Activated CD8-positive, alpha-beta memory T cell treated with anti-CD3 and anti-CD28 coated beads, Interleukin-2, amount 10 ng/mL, durations not matched to agents 7 days and 5 days (primary cell): ENCODE data around the gene GEMIN7. TPM values are rescaled to one million over a fixed set of nuclear protein-coding genes. Genes with fewer than 3 reads are reported as not detected.
A peak's percentile ranks its signal among the peaks of the same experiment; 100 is the strongest.

Source experiments
- ATAC-seq: fragments of 150-1000 bp; cut with Tn5 transposase; one replicate; pipeline ENCODE4 v1.10.0; 2021; ENCODE audit warnings: moderate library complexity
- CTCF ChIA-PET: fragments of 350-600 bp; sonication (Branson Sonifier 250); formaldehyde crosslinking; loops from one replicate; lab custom pipeline; 2021; ENCODE audit warnings: antibody characterized with exemption; lab: Charles Lee
- DNase-seq: peaks from one replicate; pipeline ENCODE4 v3.0.0-alpha.2; 2020
- H3K27ac Mint-ChIP-seq: one replicate; pipeline ENCODE4 v1.8.0; 2021; ENCODE audit warnings: mild to moderate bottlenecking, mixed read lengths
- H3K27me3 Mint-ChIP-seq: one replicate; pipeline ENCODE4 v1.8.0; 2021; ENCODE audit warnings: mixed read lengths
- H3K36me3 Mint-ChIP-seq: one replicate; pipeline ENCODE4 v1.8.0; 2021; ENCODE audit warnings: mild to moderate bottlenecking, mixed read lengths
- H3K4me1 Mint-ChIP-seq: one replicate; pipeline ENCODE4 v1.8.0; 2021; ENCODE audit warnings: mixed read lengths
- H3K4me3 Mint-ChIP-seq: one replicate; pipeline ENCODE4 v1.8.0; 2021; ENCODE audit warnings: mild to moderate bottlenecking, moderate library complexity, mixed read lengths
- H3K9me3 Mint-ChIP-seq: one replicate; pipeline ENCODE4 v1.8.0; 2022; ENCODE audit warnings: low read depth, mixed read lengths
- total RNA-seq, 2 experiments: library from RNA; stranded (reverse); gene quantifications; one replicate each; pipeline ENCODE4 v1.2.3, GENCODE V29; 2021

Gene GEMIN7
- total RNA-seq, 2 experiments from 2014 or later, result 26.2 to 34.4 TPM

DNA sequence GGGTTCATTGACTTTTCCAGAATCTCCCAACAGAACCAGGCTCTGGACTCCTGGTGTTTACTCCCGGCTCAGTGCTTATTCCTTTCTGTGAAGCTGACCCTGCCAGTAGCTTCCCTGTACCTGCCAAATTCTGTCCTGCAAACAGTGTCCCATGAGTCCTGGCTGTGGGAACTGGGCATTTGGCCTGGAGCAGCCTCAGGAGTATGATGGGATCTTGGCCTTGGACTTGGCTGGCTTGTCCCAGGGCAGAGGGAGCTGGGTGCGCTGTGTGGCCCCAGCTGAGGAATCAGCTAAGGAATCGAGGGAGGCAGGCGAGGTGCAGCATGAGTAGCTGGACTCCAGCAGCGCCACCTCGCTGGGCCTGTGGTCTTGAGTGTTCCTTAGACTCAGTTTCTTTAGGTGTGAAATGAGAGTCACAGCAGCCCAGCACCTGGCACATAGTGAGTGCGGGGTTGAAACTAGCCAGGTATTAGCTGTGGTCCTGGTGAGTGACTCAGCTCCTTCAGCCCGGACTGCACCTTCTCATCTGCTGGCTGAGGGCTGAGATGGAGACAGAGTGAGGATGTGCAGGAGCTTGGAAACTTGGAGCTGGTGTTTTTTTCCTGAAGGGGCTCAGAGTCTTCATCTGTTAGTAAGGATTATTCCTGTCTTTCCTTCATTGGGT is 29.9 kb upstream of the GEMIN7 start:
- no peaks in the 10 kb centered on the region for H3K27me3 Mint-ChIP-seq
- CTCF ChIA-PET, result interaction anchor here (1.2 to 2.2 kb wide), 2 partner anchors 11 to 261 kb away, joined by 3 to 9 read pairs; no protein-coding TSS in a partner anchor
- no peaks in the 10 kb centered on the region for H3K9me3 Mint-ChIP-seq
- no peak overlapping the region for H3K4me3 Mint-ChIP-seq
- DNase-seq (no peak), ATAC-seq (no peak)
- peaks cover 34% of the 10 kb centered on the region for H3K4me1 Mint-ChIP-seq
- H3K36me3 Mint-ChIP-seq, result peaks cover 33% of the 10 kb centered on the region
- peak overlapping the region; percentile 37 for H3K27ac Mint-ChIP-seq

DNA sequence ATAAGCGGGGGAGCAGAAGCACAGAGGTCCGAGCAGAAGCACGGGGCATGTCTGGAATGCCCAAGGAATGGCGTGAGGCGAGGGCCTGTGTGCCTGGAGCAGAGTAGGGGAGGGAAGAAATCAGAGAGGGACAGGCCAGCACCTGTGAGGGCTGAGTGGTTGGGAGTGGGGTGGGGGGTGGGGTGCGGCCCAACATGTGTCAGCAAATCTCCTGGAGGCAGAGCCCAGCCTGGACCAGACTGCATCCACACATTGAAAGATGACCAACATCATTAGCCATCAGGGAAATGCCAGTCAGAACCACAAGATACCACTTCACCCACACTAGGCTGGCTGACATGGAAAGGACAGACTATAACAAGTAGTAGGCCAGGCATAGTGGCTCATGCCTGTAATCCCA is 29.0 kb upstream of the GEMIN7 start:
- CTCF ChIA-PET, result interaction anchor here (2.2 kb wide), 1 partner anchor 10 kb away, joined by 9 read pairs; no protein-coding TSS in a partner anchor
- H3K4me1 Mint-ChIP-seq, result peaks cover 31% of the 10 kb centered on the region
- no peaks in the 10 kb centered on the region for H3K27me3 Mint-ChIP-seq
- no peak for DNase-seq
- no peaks in the 10 kb centered on the region for H3K9me3 Mint-ChIP-seq
- H3K27ac Mint-ChIP-seq, result no peak overlapping the region
- H3K36me3 Mint-ChIP-seq, result peaks cover 27% of the 10 kb centered on the region
- no peak overlapping the region for H3K4me3 Mint-ChIP-seq
- no peak for ATAC-seq

DNA sequence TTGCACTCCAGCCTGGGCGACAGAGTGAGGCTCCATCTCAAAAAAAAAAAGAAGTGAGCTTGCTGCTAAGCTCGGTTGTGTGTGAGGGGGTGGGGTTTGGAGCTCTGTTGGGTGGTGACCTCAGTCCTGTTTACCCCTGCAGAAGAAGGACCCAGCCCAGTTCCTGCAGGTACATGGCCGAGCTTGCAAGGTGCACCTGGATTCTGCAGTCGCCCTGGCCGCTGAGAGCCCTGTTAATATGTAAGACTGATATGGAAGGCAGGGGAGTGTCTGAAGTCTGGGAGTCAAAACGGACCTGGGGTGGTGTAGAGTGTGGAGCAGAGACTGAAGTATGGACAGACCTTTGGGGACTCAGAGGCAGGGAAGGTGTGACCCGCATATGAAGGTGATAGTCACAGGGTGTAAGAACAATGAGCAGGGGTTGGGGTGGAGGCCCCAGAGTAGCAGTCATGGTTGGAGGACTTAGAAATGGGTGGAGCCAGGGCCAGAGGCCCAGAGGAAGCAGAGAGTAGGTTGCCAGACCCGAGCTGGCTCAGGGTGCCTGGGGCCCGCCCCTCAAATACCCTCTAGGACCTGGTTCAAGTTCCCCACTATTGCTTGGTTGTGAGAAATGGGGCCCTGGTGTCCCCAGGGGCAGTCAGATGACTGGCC is 27.0 kb upstream of the GEMIN7 start:
- Mint-ChIP-seq H3K27me3 (no peaks in the 10 kb centered on the region), H3K4me1 (peaks cover 14% of the 10 kb centered on the region), H3K36me3 (peaks cover 15% of the 10 kb centered on the region), H3K4me3 (no peak overlapping the region), H3K27ac (no peak overlapping the region), H3K9me3 (no peaks in the 10 kb centered on the region)
- ATAC-seq (no peak), DNase-seq (no peak)
- CTCF ChIA-PET, result interaction anchor here (1.0 to 1.3 kb wide), 3 partner anchors 13 to 63 kb away, joined by 3 to 4 read pairs (median 3); partner anchors contain the start of gene CLASRP

- Mint-ChIP-seq H3K27ac (no peak overlapping the region), H3K4me3 (no peak overlapping the region), H3K36me3 (peaks cover 37% of the 10 kb centered on the region), H3K4me1 (no peaks in the 10 kb centered on the region), H3K27me3 (no peaks in the 10 kb centered on the region), H3K9me3 (no peaks in the 10 kb centered on the region)
- CTCF ChIA-PET, result interaction anchor here (1.0 to 4.3 kb wide), 4 partner anchors 10 to 68 kb away, joined by 3 to 25 read pairs (median 4); partner anchors contain the start of gene CLASRP
- DNase-seq (no peak), ATAC-seq (no peak)
Observed at GRCh38 chr19:45056831-45057230, 22.2 kb upstream of the GEMIN7 start.

- Mint-ChIP-seq H3K27ac (no peak overlapping the region), H3K9me3 (no peaks in the 10 kb centered on the region), H3K4me3 (no peak overlapping the region), H3K4me1 (no peaks in the 10 kb centered on the region), H3K36me3 (peaks cover 36% of the 10 kb centered on the region), H3K27me3 (no peaks in the 10 kb centered on the region)
- CTCF ChIA-PET, result interaction anchor here (1.0 to 4.3 kb wide), 5 partner anchors 11 to 69 kb away, joined by 3 to 25 read pairs (median 4); partner anchors contain the start of gene CLASRP
- DNase-seq (no peak), ATAC-seq (no peak)
Observed at GRCh38 chr19:45057444-45057843, 21.6 kb upstream of the GEMIN7 start.

GRCh38 chr19:45058622-45059159 is 20.4 kb upstream of the GEMIN7 start:
- Mint-ChIP-seq H3K27me3 (no peaks in the 10 kb centered on the region), H3K4me1 (no peaks in the 10 kb centered on the region), H3K4me3 (no peak overlapping the region), H3K27ac (no peak overlapping the region), H3K36me3 (peaks cover 33% of the 10 kb centered on the region), H3K9me3 (no peaks in the 10 kb centered on the region)
- CTCF ChIA-PET, result interaction anchor here (0.5 to 4.3 kb wide), 37 partner anchors 9 to 1953 kb away, joined by 3 to 25 read pairs (median 4); partner anchors contain the start of genes CLASRP, GEMIN7, PPP1R37 and TOMM40
- DNase-seq (no peak), ATAC-seq (no peak)

DNA sequence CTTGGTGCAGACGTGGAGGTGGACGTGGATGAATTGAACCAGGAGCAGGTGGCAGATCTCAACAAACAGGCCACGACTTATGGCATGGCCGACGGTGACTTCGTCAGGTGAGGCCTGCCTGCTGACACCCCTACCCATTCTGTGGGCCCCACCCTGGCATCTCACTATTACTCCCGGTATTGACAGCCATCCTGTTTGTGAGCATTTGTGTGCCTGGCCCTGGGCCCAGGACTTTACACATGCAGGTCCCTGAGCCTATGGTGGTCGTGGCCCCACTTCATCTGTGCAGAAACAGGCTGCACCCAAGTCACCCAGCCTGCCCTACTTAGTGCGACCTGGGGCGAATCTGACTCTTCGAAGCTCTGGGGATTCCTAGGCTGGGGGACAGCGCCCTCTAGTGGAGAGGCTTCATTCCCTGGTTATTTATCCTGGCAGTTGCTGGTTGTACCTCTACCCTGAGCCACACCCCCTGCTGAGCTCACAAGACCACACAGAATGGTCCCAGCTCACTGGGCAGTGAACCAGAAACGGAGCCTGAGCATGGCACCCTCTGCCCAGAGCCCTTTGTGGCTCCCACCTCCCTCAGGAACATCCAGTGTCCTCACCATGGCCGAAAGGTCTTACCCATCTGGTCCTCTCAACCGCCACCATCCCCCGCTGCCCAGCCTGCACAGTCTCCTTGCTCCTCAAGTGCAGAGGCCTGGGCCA is 19.6 kb upstream of the GEMIN7 start:
- Mint-ChIP-seq H3K27ac (peak overlapping the region; percentile 25), H3K36me3 (peaks cover 31% of the 10 kb centered on the region), H3K4me1 (no peaks in the 10 kb centered on the region)

DNA sequence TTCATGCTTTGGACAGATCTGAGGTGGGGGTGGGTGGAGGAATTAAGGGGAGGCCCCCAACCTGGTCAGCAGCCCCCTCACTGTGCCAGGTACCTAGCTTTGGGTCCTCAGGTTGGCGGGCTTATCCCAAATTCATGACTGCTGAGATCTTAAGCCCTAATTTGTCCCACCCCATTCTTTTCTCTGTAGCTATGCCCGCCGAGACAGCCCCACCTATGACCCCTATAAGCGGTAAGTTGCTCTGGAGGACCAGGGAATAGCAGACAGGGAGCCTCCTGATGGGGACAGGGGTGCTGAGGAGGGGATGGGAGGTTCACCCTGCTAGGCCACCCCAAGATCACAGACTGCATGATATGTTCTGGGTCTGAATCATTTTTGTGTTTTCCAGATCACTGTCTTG is 17.1 kb upstream of the GEMIN7 start:
- H3K36me3 Mint-ChIP-seq, result peaks cover 36% of the 10 kb centered on the region

More for the DNA sequence above, 19.6 kb upstream of the GEMIN7 start:
- Mint-ChIP-seq H3K4me3 (no peak overlapping the region), H3K27me3 (no peaks in the 10 kb centered on the region), H3K9me3 (no peaks in the 10 kb centered on the region)
- peak; percentile 88 for DNase-seq
- ATAC-seq, result peak; percentile 91
- CTCF ChIA-PET, result interaction anchor here (0.6 to 4.3 kb wide), 47 partner anchors 9 to 329 kb away, joined by 3 to 25 read pairs (median 4); partner anchors contain the start of genes CLASRP, GEMIN7, PPP1R37 and TOMM40

DNA sequence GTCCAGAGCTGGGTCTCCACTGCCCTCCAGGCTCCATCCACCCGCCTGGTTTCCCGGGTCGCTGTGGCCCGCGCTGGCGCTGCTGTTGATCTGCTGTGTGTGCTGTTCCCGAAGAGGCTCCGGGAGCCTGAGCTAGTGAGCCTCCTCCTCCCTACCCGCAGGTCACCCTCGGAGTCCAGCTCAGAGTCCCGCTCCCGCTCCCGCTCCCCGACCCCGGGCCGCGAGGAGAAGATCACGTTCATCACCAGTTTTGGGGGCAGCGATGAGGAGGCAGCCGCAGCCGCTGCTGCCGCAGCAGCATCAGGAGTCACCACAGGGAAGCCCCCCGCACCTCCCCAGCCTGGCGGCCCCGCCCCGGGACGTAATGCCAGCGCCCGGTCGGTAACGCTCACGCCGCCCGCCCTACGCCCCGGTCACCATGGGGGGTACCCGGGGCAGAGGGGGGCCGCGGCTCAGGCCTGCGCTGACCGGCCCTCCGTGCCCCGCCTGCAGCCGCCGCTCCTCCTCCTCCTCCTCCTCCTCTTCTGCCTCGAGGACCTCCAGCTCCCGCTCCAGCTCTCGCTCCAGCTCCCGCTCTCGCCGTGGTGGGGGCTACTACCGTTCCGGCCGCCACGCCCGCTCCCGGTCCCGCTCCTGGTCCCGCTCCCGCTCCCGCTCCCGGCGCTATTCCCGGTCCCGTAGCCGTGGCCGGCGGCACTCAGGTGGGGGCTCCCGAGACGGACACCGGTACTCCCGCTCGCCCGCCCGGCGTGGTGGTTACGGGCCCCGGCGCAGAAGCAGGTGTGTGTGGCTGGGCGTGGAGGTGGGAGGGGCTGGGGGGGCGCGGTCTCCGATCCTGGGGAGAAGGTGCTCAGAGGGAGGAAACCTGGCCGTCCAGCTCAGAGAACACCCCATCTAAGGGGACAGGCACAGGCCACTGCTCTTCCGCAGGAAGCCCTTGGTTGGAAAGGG is 14.9 kb upstream of the GEMIN7 start:
- Mint-ChIP-seq H3K4me1 (no peaks in the 10 kb centered on the region), H3K4me3 (no peak overlapping the region), H3K9me3 (no peaks in the 10 kb centered on the region), H3K36me3 (peaks cover 26% of the 10 kb centered on the region), H3K27ac (no peak overlapping the region), H3K27me3 (no peaks in the 10 kb centered on the region)
- DNase-seq (no peak), ATAC-seq (no peak)
- CTCF ChIA-PET, result interaction anchor here (1.0 to 1.6 kb wide), 2 partner anchors 11 to 16 kb away, joined by 5 read pairs; partner anchors contain the start of gene GEMIN7

More for the DNA sequence above, 17.1 kb upstream of the GEMIN7 start:
- H3K27me3 Mint-ChIP-seq, result no peaks in the 10 kb centered on the region
- no peak for ATAC-seq
- no peaks in the 10 kb centered on the region for H3K4me1 Mint-ChIP-seq
- H3K27ac Mint-ChIP-seq, result no peak overlapping the region
- DNase-seq, result no peak
- CTCF ChIA-PET, result interaction anchor here (0.9 to 3.0 kb wide), 4 partner anchors 13 to 82 kb away, joined by 3 to 16 read pairs (median 3); partner anchors contain the start of gene GEMIN7
- H3K4me3 Mint-ChIP-seq, result no peak overlapping the region
- no peaks in the 10 kb centered on the region for H3K9me3 Mint-ChIP-seq

DNA sequence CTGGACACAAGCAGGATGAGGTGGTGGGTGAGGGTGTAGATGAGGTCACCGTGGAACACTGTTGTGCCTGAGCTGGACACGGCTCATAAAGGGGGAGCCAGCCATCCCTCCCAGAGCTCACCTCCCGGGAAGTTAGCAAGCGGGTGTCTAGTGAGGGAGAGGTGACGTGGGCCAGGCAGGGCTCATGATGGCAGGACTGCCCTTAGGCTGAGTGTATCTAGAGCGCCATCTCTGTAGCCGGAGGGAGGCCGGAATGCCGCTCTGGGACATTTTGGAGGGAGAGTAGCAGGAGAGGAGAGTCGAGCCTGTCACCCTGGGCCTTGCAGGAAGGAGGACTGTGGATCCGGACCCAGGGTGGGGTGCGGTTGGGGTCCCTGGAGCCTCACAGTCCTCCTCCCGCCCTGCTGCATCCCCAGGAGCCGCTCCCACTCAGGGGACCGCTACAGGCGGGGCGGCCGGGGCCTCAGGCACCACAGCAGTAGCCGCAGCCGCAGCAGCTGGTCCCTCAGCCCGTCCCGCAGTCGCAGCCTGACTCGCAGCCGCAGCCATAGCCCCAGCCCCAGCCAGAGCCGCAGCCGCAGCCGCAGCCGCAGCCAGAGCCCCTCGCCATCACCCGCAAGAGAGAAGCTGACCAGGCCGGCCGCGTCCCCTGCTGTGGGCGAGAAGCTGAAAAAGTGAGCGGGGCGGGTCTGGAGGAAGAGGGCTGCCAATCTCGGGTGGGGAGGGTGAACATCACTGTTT is 12.0 kb upstream of the GEMIN7 start:
- no peak for ATAC-seq
- Mint-ChIP-seq H3K4me1 (no peaks in the 10 kb centered on the region), H3K27ac (no peak overlapping the region), H3K27me3 (no peaks in the 10 kb centered on the region), H3K4me3 (no peak overlapping the region), H3K36me3 (peaks cover 25% of the 10 kb centered on the region), H3K9me3 (no peaks in the 10 kb centered on the region)
- CTCF ChIA-PET, result interaction anchor here (1.2 kb wide), 2 partner anchors 51 to 163 kb away, joined by 3 read pairs; no protein-coding TSS in a partner anchor
- no peak for DNase-seq

GRCh38 chr19:45068041-45068440 is 11.0 kb upstream of the GEMIN7 start:
- DNase-seq (no peak), ATAC-seq (no peak)
- CTCF ChIA-PET, result interaction anchor here (1.2 to 1.9 kb wide), 2 partner anchors 9 to 164 kb away, joined by 3 to 8 read pairs; no protein-coding TSS in a partner anchor
- no peaks in the 10 kb centered on the region for H3K27me3 Mint-ChIP-seq
- peaks cover 24% of the 10 kb centered on the region for H3K36me3 Mint-ChIP-seq
- no peaks in the 10 kb centered on the region for H3K4me1 Mint-ChIP-seq
- no peaks in the 10 kb centered on the region for H3K9me3 Mint-ChIP-seq
- no peak overlapping the region for H3K4me3 Mint-ChIP-seq
- no peak overlapping the region for H3K27ac Mint-ChIP-seq
